GM18858 (cell line): ENCODE results near the gene ZFP64.

Source experiments
- ATAC-seq: cut with Tn5 transposase; IDR thresholded peaks from one replicate; pipeline ENCODE4 v1.9.1; 2021; ENCODE audit not compliant: unreplicated experiment

Gene ZFP64

DNA sequence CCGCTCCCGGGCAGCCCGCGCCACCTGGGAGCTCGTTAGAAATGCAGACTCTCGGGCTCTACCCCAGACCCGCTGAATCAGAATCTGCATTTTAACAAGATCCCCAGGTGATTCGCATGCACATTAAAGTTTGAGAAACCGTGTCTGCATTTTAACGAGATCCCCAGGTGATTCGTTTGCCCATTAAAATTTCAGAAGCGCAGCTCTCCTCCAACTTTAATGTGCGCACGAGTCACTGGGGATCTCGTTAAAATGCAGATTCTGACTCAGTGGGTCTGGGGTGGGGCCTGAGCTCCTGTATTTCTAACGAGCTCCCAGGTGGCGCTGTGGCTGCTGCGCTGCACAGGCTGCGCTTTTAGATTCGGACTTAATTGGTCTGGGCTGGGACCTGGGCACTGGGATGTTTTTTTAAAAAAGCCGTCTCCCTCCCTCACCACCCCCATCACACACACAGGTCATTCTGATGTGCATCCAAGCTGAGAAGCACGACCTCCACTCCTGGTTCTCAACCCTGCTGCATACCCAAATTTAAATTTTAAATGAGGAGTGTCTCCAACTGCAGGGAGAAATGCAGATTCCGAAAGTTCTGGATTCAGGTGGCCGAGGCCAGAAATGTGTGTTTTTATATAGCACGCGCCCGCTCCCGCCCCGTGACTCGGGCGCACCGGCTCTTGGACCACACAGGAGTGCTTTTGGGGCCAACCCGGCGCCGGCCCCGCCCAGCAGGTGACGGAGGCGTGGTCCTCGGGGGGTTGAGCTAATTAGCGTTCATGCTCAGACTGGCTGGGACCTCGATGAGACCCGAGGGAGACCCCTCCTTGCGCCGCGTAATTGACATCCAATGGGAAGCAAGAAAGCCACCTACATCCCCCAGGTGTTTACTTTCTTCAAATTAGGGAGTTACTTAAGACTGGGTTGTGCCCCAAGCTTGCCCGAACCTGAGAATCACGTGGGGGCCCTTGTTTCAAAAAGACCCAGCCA, 85.8 kb downstream of the ZFP64 start:
- ATAC-seq = no peak

DNA sequence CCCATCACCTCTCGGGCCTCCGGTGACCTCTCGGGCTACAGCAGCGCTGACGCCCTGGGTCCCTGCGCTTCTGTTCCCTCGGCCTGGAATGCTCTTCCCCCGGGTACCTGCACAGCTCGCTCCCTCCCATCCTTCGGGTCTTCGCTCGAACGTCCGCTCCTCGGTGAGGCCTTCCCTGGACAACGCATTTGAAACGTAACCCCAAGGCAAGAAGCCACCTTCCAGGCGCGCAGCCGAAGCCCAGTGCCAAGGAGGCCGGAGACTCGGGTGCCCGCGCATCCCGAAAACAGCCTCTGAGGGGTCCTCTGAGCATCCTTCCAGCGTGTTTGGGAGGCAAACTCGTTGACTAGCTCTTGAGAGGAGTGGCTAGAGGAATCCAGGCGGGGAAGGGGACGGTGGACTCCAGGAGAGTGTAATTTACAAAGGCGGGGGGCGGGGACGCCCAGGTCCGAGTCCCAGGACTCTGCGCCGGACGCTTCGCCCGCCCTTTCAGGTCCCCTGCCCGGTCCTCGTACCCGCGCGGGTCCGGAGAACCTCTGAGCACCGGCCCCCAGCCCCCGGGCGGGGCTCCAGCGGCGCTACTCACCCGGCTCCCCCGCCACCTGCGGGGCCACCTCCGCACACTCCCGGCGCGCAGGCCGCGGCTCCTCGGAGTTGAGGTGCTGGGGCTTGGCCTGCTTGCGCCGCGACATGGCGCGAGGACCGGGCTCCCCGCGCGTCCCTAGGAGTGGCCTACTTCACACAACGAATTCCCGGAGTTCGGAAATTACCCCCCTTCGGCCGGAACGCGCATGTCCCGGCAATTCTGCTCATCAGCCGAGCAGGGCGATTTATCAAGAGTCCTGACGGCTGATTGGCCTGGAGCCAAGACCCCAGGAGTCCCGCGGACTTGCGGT, 86.8 kb downstream of the ZFP64 start:
- no peak for ATAC-seq

DNA sequence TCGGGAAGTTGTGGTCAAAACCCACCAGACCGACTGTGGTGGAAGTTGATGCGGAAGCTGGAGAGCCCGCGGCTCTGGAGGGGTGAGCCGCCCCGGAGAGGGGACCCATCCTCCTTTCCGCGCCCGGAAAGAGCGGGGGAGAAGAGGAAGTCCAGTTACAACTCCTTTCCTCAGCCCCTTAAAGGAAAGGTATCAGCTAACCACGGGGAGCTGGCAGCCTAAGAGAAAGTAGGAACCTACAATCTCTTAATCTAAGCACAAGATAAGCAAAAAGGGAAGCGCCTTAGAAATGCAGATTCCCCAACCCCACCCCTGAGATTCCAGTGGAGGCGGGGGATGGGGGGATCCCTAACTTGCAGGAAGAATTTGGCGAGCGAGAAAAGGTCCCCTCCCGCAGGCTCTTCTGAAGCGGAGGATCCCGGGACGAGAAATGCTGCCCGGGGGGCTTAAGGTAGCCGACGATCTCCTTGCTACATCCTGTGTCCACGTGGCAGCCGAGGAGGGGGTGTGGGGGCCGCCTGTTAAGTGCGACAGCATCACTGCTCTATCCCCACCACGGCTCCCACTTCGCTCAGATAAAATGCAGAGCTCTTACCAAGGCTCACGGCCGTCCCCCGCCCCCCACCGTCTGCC, 87.5 kb downstream of the ZFP64 start:
- ATAC-seq = no peak

DNA sequence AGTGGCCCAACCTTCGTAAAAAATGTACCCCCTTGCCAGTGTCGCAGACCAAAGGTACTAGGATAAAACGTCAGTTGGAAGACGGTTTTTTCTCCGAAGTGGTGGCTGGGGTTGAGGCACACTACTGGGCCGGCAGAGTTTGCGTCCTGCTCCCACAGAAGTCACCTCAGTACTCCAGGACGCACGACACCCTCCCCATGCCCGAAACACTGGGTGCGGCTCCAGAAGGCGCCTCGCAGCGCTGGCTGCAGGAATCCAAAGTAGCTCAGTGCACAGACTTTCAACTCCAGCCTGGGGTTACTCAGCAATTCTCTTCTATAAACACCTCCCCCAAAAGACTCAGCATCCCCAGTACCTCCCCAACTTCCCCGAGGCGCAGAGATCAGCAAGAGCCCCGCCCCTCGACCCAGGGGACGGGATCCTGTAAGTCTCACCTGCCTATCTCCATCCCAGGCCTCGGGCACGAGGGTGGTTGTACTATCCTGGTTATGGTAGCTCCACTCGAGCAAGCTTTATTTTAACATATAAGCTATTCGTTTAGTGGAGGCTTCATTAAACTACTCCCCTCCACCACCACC, 88.2 kb downstream of the ZFP64 start:
- no peak for ATAC-seq

DNA sequence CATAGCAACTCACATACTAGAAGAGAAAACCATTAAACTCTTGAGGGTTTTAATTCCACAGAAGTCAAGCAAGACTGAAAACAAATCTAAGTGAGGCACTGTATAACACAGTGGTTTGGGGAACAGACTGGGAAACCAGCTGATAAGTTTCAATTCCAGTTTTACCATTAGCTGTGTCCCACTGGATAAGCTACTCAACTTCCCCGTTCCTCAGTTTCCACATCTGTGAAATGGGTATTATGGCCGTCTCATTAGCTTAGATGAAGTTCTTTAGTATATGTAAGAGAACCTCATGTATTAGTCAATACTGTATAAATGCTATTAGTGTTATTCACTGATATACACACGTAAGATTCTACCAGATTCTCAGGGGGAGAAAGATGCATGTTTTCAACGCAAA, 89.0 kb downstream of the ZFP64 start:
- no peak for ATAC-seq

DNA sequence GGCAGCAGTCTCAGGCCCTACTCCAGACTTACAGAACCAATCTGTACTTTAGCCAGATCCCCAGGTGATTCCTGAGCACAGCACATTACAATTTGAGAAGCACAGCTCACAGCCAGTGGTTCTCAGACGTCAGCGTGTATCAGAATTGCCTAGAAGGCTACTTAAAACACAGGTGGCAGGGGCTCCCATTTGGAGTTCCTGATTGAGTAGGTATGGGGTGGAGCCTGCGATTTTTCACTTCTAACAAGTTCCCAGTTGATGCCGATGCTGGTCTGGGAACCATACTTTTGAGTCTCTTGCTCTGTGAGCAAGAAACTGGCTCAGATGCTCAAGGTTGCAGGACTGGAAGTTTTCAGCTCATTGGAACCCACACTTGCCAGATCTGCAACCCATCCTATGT, 89.5 kb downstream of the ZFP64 start:
- no peak for ATAC-seq
